HG02870 (cell line): ENCODE data around the gene CDH4.
"Not testable (repeated sequence)": the region's sequence is repeated elsewhere in the genome, so short reads cannot be mapped to it uniquely, and the experiment has no call there.

Experiments used
- ATAC-seq: cut with Tn5 transposase; IDR thresholded peaks from one replicate; pipeline ENCODE4 v1.9.1; 2021; ENCODE audit warnings: mild to moderate bottlenecking, moderate library complexity; ENCODE audit not compliant: unreplicated experiment

CDH4 gene

DNA sequence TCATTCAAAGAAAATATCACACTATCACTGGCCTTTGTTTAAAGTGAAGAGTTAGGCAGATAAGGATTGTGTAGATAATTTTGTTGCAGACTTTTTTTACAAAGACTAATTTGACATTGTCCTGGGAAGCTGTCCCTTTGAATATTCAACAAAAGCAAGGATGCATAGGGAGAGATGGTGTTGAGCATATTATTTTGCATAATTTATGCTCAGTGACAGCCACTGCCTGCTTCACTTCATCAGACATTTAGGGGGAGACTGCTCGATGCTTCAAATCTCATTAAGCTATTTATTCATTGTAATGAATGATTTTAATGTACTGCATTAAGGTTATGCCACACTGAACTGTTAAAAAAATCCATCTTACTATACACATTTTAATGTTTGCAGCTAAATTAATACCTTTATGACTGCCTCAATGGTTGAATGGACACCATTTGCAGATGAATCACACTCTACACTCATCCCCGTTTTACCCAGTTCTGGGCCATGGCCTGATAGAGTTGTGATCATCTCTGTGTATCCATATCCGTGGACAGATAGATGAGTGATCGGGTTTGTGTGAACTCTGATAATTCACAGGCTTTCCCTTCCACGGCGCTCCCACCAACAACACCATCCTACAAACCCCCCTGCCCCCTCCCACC is 128.0 kb downstream of the CDH4 start:
- ATAC-seq = no peak

DNA sequence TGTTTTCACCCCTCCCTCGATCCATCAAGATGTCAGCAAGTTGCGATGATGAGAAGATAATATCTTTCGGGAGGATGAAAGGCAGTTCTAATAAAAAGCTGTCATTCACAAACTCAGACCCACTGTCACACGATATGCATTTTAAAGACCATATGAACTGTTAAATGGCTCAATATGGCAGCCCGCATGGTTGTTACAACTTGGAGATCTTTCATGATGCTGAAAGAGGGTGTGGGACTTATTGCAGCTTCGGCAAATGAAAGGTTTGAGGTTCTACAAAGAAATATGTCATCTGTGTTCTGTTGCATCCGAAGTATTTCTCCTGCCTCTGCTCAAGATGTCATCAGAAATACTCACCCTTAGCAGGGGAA is 128.5 kb downstream of the CDH4 start:
- ATAC-seq = no peak

DNA sequence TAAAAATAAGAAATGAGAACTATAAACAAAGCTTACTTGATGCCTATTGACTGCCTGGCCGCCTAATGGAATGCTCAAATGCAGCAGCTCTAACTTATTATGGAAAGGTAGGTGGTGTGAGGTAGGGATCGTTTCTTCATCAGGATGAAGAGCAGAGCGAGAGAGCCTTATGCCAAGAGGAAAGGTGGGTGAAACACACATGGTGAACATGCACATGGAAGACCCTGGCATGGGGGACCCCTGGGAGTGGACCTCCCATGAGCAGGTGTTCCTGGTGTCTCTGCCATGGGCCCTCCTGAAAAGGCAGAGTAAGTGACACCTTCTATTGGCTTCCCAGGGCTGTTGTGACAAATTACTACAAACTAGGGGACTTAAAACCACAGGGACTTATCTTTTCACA is 130.1 kb downstream of the CDH4 start:
- no peak for ATAC-seq

DNA sequence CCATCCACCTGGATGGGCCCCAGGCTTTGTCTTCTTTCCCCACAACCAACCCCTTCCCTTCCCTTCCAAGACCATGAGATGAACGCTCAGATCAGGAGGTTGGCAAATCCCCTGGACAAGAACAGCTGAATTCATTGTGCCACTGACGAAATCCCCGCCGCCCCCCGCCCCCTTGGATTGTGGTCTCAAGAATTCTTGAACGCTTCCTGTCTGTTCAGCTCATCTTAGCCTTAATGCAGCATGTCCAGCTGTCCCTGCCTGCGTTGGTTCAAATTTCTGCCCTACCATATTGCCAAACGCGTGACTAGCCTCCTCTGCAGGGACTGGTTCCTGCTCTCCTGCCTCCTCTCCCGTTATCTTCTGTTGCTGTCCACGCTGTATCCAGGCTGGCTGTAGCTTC is 133.2 kb downstream of the CDH4 start:
- ATAC-seq = no peak

DNA sequence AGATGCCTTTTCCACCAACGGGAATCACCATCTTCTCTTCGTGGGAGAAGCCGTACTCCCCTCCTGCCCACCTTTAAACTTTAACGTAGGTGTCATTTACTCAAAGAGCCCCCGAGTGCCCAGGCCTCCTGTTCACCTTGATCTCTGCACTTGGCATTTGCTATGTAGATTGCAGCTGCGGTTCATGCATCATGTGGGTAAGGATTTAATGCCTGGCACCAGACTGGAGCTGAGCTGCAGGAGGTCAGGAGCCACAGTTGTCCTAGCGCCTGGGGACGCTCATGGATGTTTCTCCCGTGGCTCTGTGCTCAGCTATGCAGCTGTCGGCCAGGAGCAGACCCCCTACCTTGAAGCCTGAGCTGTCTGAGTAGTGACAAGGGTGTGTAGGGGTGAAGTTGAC is 133.7 kb downstream of the CDH4 start:
- ATAC-seq = no peak

DNA sequence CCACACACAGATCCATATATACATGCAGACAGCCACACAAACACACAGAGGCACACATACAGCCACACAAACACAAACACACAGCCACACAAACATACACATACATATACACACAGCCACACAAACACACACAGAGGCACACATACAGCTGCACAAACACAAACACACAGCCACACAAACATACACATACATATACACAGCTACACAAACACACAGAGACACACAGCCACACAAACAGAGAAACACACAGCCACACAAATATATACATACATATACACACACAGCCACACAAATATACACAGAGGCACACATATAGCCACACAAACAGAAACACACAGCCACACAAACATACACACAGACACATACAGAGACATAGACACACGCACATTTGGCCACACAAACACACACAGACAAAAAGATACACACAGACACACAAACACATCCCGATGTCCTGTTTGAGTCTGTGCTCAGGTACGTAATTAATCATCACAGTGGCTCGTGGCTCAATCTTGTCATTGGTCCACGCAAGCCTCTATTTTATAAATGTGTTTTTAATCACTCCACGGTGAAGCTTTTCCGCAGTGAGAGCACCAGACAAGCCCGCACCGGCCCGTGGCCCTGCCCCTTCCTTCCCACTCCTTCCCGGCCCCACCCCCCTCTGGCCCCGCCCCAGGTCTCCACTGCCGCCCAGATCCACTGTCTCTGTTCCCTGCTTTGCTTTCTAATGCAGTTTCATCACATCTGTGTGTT is 135.3 kb downstream of the CDH4 start:
- no peak for ATAC-seq

DNA sequence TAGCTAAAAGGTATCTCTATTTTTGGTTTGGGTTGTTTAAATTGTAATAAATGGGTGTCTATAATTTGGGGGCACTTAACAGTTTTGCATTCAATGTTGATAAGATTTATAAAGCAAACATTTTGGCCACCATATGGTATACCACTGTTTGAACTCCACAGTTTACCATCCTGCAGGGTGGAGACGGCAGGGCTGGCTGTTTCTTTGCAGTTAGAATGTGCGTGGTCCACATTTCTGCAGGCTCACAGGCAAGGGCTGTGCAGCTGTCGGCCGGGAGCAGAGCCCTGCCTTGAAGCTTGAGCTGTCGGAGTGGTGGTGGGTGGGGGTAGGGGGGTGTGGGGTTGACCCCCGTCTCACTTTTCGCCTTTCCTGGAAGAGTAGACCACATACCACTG is 135.9 kb downstream of the CDH4 start:
- ATAC-seq = no peak

DNA sequence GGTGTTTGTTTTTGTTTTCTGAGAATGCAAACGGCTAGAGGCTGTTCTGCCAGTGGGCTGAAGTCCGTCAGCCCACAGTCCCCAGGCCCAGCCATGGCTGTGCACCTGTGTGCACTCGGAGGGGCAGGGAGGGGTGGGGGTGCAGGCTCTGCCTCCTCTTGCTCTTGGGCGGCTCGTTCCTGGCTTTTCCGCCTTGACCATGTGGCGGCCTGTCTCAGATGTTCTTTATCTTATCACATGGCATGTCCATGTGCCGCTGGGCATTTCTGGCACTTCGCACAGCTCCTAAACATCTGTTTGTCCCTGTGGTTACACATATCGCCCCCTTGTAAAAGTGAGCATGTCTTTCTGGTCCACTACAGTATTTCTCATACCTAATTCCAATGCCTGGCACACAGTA is 137.0 kb downstream of the CDH4 start:
- ATAC-seq = no peak

DNA sequence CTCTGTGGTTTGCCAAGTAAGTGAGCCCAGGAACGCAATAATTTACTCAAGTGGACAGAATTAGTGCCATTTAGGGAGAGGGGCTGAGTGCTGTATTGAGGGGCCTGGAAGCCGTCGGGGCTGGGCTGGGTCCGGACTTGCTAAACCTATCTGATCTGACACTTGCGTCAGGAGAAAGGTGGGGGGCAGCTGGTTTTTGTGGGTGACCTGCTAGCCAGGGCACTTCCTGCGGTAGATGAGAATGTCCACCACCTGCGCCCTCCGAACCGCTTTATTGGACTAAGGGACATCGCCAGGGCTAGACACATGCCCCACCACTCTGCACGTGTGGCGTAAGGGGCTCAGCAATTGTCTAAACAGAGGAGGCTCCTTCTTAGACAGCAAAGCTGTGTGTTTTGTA is 139.1 kb downstream of the CDH4 start:
- ATAC-seq = no peak

DNA sequence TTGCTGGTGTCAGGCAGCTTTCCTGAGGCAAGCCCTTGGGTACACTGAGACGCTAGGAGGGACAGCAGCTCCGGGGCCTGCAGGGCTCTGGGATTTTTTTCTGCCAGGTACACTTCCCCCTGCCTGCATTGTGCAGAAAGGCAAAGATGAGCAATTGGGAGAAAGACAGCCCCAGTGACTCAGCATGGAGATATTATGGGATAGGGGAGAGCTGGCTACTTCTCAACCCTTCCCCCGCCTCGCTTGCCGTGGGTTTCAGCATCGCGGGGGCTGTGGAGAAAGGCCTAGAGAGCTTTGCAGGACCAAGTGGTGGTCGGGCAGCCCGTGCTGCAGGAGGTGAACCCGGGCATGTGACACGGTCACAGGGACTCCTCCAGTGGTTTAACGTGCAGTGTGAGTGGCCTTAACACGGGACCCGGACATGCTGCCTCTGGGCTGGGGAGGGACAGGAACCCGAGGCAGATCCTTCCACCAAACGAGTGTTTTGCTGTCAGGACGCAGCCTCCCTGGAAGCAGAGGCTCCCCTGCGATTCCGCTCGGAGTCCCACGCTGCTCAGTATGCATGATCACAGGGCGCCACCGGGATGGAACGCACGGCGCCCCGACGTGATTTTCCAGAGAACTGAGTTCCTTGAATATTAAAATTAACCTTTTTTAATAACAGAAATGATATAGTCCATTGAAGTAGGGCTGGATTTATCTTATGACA is 139.9 kb downstream of the CDH4 start:
- ATAC-seq = no peak

DNA sequence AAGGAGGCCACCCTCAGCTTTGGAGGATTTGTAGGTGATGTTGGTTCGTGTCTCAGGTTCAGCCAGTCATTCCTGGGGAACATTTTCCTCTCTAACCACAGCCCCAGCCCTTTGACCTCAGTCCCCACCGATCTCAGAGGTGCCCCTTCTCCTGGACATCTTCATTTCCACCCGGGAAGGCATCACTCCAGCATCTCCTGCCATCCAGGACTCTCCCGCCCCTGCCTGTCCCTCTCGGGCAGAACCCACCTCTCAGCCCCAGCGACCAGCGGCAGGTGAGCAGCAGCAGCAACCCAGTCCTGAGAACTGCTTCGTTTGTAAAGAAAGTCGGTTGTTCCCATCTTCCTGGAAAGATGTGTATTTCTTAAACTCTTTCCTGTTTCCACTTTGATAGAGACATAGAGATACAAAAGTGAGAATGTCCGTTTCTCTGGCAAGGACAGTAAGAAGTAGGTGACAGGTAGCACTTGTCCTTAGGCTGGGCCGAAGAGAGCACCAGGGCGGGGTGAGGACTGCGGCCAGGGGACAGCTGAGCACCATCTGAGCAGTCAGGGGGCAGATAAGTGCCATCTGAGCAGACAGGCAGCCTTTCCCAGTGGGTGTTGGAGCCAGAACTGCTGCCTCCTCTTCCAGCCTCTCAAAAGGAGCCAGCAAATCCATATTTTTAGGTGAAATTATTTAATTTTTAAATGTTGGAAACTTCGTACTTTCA is 142.2 kb downstream of the CDH4 start:
- no peak for ATAC-seq

DNA sequence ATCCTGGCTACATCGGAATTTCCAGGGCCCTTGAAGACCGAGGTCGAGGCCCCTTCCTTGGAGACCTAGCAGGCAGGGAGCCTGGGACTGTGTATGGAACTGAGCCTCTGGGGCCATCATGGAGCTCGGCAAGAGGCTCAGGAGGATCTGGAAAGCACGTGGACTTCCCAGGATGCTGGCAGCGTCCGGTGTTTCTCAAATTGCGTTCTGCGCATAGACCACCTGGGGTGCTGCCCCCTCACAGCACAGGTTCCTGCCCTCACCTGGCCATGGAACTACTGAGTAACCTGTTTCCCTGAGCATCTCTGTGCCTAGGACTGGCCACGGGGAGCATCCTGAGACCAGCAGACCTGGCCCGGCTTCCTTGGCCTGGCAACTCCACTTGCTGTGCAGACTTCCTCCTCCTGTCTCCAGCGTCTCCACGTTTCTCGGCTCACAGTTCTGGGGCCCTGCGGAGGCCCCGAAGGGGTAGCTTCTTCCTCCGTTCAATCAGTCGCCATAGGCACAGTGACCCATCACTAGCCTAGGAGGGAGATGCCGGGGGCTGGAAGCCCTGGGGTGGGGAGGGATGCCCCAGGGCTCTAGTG is 144.3 kb downstream of the CDH4 start:
- ATAC-seq = no peak

DNA sequence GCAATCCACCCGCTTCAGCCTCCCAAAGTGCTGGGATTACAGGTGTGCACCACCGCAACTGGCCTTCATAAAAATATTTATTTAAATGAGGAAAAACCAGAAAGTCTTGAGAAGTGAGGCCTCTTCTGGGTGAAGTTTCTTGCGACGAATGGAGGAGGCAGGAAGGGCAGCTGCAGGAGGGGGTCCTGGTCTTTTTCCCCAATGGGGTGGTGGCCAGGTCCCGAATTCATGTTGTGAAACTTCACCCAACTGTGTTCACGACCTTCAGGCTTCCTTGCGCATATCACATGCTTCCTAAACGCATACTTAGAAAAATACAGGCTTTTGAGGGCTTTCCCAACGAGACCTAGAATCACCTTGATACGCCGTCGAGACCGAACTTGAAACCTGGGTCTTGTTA is 145.1 kb downstream of the CDH4 start:
- no peak for ATAC-seq

DNA sequence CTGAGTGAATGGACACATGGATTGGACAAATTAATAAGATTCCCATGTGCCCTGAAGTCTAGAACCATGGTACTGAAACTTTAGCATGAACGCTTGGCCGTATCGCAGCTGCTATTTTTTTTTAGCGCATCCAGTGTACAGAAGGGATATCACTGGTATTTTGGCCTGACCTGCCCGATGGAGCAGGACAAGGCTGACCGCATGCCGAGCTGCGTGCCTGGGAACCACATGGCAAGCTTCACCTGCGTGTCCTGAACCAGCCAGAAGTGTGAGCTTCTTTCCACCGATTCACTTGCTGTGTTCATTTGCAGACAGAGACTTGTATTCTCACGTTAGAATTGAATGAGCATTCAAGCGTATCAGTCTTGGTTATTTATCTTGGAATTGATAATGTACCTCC is 145.7 kb downstream of the CDH4 start:
- no peak for ATAC-seq

DNA sequence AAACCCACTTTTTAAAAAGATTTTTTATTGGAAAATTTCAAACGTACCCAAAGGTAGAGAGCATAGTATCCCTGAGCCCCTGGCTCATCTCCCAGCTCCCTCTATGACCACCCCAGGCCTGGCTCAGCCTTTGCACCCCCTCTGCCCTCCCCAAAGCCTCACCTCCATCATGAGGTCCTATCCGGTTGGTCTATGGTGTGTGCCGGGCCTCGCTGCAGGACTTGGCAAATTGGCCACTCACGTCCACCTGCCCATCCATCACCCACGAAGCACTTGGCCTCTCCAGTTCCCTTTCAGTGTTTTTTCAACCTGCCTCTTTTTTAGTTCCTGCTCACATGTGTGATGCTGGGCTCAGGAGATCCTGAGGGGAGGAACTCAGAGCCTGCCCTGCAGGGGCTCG is 147.4 kb downstream of the CDH4 start:
- no peak for ATAC-seq

DNA sequence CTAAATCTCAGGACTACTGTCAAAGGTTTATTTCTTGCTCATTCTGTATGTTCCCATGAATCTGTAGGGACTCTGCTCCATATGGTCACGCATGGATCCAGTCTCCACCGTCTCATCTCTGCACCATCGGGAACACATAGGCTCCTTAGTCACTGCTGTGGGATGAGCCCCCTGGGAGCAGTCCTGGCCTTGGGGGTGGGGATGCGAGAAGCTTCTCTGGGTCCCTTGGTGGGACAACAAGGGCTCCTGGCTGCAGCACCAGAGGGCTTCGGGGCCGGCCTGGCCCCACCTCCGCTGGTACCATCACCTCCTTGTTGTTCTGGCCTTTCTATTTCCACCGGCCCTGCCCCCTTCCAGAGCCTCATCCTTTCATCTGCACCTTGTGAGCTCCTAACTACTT is 148.4 kb downstream of the CDH4 start:
- no peak for ATAC-seq

DNA sequence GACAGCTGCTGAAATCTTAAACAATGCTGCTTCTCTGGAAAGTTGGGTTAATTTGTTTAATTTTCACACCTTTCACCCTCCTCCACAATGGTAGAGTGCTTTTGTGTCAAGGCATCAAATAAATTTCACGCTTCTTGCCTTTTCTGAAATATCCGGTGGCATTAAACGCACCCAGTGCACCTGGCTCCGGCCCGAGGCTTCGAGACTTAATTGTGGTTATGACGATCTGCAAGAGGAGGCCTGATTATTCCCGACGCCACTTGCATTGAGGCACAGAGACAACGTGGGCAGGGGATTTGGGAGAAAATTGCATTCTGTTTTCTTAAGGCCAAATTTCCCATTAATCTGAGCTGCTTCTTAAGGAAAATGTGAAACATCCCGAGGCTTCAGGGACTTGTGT is 152.2 kb downstream of the CDH4 start:
- no peak for ATAC-seq

DNA sequence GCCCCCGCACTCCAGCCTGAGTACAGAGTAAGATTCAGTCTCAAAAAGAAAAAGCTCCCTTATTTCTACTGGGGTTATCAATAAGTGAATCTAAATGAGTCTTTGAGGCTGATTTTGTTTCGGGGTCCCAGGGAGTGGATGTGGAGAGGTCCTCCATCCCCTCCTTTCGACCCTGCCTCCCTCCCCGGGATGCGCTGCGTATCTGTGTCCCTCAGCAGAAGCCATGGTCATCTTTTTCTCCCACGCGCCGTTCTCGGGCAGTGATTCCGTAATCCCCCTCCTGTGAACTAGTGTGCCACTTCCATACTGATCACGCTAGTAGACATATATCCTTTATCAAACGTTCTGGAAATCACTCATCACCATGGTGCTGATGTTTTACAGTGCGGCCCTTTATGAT is 152.9 kb downstream of the CDH4 start:
- no peak for ATAC-seq

DNA sequence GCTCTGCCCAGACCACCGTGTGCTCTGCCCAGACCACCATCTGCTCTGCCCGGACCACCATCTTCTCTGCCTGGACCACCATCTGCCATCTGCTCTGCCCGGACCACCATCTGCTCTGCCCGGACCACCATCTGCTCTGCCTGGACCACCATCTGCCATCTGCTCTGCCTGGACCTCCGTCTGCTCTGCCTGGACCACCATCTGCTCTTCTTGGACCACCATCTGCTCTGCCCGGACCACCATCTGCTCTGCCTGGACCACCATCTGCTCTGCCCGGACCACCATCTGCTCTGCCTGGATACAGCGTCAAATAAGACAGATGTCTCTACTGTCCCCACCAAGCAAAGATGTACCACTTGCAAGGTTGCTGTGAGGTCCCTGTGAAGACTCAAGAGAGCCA is 154.7 kb downstream of the CDH4 start:
- not testable (repeated sequence) for ATAC-seq

DNA sequence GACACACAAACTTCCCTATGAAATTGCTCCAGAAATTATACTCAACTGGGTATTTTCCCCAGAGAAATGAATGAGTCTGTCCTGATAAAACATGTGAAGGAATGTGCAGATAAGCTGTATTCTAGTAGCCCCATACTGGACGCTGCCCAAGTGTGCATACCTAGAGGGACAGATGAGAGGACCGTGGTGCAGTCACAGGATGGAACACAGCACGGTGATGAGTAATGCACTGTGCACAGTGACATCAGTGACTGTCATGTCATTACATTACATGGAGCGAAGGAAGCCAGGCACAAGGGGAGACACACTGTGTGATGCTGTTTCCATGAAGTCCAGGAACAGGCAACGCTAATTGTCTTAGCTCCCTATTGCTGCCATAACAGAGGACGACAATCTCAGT is 155.5 kb downstream of the CDH4 start:
- no peak for ATAC-seq
